GM18873 (cell line): ENCODE data around the gene PTGDR.

ENCODE experiments used
- ATAC-seq: cut with Tn5 transposase; IDR thresholded peaks from one replicate; pipeline ENCODE4 v1.9.1; 2021; ENCODE audit warnings: mild to moderate bottlenecking, moderate library complexity, moderate number of reproducible peaks; ENCODE audit not compliant: unreplicated experiment, low FRiP score

Gene PTGDR

DNA sequence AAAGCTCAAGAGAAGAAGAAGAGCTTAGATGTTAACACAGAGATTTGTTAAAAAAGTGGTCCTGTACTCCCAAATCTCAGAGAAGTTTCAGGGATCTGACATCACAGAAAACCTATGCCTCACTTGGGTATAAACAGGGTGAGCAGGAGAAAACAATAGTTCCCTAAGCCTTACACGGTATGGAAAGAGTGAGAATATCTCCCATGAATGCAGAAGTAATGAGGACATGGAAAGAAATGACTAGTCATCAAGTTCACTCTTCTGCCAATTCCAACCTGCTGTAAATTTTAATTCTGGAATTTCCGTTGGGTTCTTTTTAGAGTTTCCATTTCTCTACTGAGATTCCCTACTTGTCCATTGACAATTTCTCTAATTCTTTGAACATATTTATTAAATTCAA is 40.4 kb downstream of the PTGDR start:
- no peak for ATAC-seq

DNA sequence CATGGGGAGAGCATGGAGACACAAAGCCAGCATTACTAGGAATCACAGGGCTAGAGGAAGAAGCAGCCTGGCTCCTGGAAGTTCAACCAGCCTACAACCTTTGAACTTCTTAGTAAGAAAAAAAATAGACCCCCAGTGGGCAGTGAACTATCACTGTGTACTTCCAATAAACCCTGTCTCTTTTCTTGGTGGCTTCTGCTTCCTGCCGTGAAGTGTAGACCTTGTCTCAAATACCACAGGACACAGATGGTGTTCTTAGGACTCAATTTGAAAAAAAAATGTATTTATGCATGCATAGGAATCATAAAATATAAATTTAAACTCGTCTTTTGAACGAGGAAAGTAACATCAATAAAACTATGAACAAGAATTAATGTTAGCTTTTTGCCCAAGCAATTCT is 43.0 kb downstream of the PTGDR start:
- ATAC-seq: no peak

DNA sequence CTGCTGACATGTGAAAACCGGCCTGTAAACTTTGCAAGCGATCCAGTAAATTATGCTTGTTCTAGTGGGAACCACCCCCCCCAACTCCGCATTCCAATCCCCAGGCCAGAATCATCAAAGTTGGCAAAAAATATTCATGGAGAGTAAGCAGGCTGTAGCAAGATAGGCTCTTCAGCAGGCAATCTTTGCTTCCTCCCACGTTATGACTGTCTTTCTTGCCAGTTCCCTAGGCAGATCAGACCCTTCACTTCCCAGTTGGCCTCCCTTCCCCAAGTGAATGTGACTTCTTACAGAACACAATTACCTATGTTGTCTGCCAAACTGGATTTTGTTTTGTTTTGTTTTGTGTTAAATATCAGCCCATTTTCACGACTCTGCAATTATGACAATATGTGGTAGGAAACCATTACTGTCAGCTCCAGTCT is 45.4 kb downstream of the PTGDR start:
- no peak for ATAC-seq

DNA sequence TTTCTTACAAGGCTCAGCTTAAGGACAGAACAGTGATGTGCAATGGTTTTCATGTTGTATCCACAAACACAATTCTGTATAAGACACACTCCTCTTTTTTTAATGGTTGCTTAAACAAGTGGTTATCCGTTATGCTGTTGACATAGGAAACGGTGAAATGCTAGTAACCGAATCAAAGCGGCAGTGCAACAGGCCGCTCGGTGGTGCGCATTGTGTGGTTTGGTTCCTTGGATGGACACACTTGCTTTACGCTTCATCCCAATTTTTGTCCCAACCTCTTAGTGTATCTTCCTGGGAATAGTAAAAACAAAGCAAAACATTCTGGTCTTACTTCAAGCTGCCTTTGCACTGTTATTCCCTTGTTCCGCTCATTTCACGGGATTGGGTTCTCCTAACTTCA is 46.0 kb downstream of the PTGDR start:
- no peak for ATAC-seq

DNA sequence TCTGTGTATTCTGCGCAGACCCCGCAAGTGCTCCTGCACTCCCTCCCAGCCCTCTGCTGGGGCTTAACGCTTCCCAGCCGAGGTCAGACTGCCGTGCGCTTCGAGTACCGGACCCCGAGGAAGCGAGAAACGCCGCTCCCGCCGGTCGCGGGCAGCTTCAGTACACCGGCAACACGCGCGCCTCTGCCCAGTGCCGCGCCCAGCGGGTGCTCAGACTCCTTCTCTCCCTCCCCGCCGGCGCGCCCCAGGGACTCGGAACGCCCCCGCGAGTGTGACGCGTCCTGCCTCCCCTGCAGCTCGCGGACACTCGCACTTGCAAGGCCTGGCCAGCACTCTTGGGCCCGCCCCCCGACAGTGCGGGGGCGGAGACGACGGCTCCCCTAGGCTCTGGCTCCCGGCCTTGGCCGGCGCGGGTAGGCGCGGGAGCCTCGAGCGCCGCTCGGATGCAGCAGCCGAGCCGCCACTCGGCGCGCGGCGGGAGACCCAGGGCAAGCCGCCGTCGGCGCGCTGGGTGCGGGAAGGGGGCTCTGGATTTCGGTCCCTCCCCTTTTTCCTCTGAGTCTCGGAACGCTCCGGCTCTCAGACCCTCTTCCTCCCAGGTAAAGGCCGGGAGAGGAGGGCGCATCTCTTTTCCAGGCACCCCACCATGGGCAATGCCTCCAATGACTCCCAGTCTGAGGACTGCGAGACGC is 46.6 kb downstream of the PTGDR start, which contains the start of gene PTGER2:
TSS of gene PTGER2 (plus strand) at position 410 of the 692 bp plus-strand sequence. CDS start at position 647, 237 bp downstream.
- ATAC-seq: no peak

DNA sequence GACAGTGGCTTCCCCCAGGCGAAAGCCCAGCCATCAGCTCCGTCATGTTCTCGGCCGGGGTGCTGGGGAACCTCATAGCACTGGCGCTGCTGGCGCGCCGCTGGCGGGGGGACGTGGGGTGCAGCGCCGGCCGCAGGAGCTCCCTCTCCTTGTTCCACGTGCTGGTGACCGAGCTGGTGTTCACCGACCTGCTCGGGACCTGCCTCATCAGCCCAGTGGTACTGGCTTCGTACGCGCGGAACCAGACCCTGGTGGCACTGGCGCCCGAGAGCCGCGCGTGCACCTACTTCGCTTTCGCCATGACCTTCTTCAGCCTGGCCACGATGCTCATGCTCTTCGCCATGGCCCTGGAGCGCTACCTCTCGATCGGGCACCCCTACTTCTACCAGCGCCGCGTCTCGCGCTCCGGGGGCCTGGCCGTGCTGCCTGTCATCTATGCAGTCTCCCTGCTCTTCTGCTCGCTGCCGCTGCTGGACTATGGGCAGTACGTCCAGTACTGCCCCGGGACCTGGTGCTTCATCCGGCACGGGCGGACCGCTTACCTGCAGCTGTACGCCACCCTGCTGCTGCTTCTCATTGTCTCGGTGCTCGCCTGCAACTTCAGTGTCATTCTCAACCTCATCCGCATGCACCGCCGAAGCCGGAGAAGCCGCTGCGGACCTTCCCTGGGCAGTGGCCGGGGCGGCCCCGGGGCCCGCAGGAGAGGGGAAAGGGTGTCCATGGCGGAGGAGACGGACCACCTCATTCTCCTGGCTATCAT is 47.3 kb downstream of the PTGDR start:
- no peak for ATAC-seq

DNA sequence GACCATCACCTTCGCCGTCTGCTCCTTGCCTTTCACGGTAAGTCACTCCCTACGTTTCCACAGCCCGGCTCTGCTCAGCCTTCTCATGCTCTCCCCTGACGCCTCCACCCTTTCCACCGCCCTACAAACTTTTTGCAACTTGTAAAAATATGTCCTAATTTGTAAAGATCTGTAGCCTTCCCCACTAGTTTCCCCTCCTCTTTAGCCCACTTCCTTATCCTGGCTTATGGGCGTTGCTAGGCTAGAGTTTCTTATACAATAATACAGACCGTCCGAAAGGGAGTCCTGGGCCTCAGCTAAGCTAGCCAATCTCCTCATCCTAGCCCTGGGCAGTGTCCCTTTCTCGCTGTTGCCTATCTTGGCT is 47.8 kb downstream of the PTGDR start:
- no peak for ATAC-seq

DNA sequence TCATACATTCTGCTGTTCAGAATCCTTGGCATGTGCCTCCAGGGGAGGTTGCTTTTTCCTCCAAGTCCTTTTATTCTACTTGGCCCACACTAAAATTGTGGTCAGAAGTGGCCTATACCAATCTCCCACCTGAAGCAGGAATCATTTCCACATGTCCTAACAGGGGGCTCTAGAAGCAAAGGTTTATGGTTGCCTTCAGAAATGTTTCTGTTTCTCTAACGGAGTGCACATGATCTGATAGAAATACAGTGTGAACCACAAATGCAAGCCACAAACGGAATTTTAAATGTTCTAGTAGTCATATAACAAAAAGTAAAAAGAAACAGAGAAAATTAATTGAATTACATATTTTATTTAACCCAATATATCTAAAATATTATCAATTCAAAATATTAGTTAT is 50.6 kb downstream of the PTGDR start:
- no peak for ATAC-seq

DNA sequence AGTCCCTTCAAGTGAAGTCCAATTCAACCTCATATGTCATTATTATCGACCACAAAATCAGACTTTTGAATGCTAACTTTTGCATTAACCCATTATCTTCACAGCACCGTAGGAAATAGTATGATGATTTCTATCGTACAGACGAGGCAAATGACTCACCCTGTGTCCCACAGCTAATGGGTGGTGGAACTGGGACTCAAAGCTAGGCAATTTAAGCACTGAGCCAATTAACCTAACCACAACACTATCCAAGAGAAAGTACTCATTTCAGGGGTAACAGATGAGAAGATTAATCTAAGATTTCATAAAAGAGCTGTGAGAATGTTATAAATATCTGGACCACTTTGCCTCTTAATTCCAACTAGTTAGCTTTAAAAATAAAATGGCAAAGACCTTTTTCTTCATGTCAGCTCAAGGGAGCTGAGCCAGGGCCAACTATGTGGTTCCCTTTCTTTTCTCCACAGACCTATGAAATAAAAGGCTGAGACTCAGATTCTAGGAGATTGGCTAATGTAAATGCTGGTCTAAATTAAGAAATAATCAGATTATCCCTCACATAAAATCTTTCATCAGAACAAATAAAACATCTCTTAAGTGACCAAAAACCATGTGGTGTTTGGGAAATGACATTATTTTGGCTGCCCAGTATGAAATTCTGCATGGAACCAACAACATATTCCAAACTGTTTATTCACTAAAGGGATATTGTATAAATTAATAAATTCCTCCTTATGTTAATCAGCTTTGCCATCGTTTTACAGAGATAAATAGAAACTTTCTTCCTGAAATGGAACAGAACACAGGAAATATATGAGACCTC is 51.5 kb downstream of the PTGDR start:
- ATAC-seq: no peak

DNA sequence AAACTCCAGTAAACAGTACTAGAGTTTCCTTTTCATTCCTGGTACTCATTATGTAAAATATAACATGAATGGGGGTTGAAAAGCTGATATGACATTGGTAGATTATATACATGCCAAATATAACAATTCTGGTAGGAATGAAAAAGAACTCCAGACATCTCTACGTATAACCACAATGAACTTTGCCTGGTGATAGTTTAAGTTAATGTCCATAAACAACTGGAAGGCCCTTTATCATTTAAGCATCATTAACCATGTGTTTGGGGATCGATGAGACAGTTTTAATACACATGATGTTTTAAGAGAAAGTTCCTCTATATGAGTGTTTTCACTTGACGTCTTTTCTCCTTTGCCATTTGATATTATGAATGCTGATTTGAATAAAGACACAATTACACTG is 52.4 kb downstream of the PTGDR start:
- no peak for ATAC-seq

DNA sequence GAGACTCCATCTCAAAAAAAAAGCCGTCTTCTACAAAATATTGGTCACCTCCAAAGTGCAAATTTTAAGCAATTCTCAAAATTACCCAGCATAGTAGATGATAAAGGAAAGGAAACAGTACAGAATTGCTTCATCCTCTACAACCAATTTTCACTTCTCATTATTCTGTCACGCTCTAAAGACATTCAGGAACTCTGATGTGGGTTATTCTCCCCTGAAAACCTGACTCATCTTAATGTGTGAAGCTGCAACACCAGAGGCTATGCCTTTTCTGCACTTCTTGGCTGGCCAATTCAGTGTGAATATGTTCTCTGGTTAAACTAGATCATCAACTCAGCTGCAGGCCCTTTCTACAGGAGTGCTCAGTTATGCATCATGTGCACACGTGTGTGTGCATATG is 57.6 kb downstream of the PTGDR start:
- peak; percentile 96 for ATAC-seq

DNA sequence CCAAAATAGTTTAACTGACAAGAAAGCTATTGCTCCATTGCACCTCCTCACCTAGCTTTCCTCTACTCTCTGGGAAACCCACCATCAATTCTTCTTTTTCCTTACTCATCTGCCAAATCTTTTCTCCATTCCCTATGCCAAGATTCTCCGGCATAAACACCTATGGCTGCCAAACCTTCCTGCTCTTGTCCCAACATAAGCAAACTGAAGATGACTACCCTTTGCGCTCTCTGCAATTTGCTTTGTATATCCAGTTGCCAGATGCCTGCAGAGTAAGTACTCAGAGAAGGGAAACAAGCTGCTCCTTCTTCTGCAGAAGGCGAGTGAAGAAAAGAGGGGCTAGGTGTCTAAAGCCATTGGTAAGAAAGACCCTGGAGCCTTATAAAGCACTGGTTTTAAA is 58.1 kb downstream of the PTGDR start:
- no peak for ATAC-seq
